HG03378 (cell line): ENCODE measurements around the gene RPTOR.

Source experiments
- ATAC-seq: cut with Tn5 transposase; IDR thresholded peaks from one replicate; pipeline ENCODE4 v1.9.1; 2021; ENCODE audit warnings: mild to moderate bottlenecking, moderate library complexity; ENCODE audit not compliant: unreplicated experiment

Gene RPTOR

GRCh38 chr17:80997424-80998117 lies 452.9 kb downstream of the RPTOR start:
- no peak for ATAC-seq

- ATAC-seq, result no peak
Measured at GRCh38 chr17:80998118-80998747, 453.6 kb downstream of the RPTOR start.

- ATAC-seq, result no peak
Measured at GRCh38 chr17:80998748-80999535, 454.3 kb downstream of the RPTOR start.

- ATAC-seq, result no peak
Measured at GRCh38 chr17:80999536-81000333, 455.1 kb downstream of the RPTOR start.

GRCh38 chr17:81000334-81000630 lies 455.6 kb downstream of the RPTOR start:
- no peak for ATAC-seq

- no peak for ATAC-seq
Measured at GRCh38 chr17:81000631-81001357, 456.2 kb downstream of the RPTOR start.

GRCh38 chr17:81002013-81002384 lies 457.4 kb downstream of the RPTOR start:
- no peak for ATAC-seq

- no peak for ATAC-seq
Measured at GRCh38 chr17:81002409-81003361, 458.0 kb downstream of the RPTOR start.

- no peak for ATAC-seq
Measured at GRCh38 chr17:81003711-81004475, 459.3 kb downstream of the RPTOR start.

- ATAC-seq, result no peak
Measured at GRCh38 chr17:81006891-81007290, 462.3 kb downstream of the RPTOR start.

GRCh38 chr17:81008140-81008539 lies 463.5 kb downstream of the RPTOR start:
- ATAC-seq, result no peak

GRCh38 chr17:81009136-81009535 lies 464.5 kb downstream of the RPTOR start:
- no peak for ATAC-seq

GRCh38 chr17:81010935-81011334 lies 466.3 kb downstream of the RPTOR start:
- ATAC-seq, result no peak

GRCh38 chr17:81011951-81012350 lies 467.3 kb downstream of the RPTOR start:
- ATAC-seq, result no peak

GRCh38 chr17:81012574-81013447 lies 468.2 kb downstream of the RPTOR start:
- no peak for ATAC-seq

- no peak for ATAC-seq
Measured at GRCh38 chr17:81013642-81014041, 469.0 kb downstream of the RPTOR start.

- no peak for ATAC-seq
Measured at GRCh38 chr17:81015136-81015535, 470.5 kb downstream of the RPTOR start.
